Stimulated activated CD8-positive, alpha-beta memory T cell treated with anti-CD3 and anti-CD28 coated beads, Interleukin-7, amount 100 ng/mL, for 48 hours (primary cell): ENCODE measurements around the gene LRRC8E.
"Not testable (repeated sequence)": the region's sequence is repeated elsewhere in the genome, so short reads cannot be mapped to it uniquely, and the experiment has no call there.

Experiments used
- DNase-seq, 2 donors: peaks; one replicate each; pipeline ENCODE4 v3.0.0-alpha.2; 2020; ENCODE audit warnings: low read depth in 1 of 2; ENCODE audit errors: extremely low read depth in 1 of 2

The LRRC8E gene

GRCh38 chr19:7907122-7907521 lies 18.8 kb downstream of the LRRC8E start:
- DNase-seq = no peak

GRCh38 chr19:7907544-7907943 lies 19.2 kb downstream of the LRRC8E start:
- no peak for DNase-seq

- DNase-seq = no peak
These were observed 19.9 kb downstream of the LRRC8E start for GRCh38 chr19:7908078-7908699.

- no peak for DNase-seq
These were observed 20.6 kb downstream of the LRRC8E start for GRCh38 chr19:7908742-7909461.

GRCh38 chr19:7909471-7910067 lies 21.3 kb downstream of the LRRC8E start:
- DNase-seq = no peak

- no peak for DNase-seq
These were observed 22.2 kb downstream of the LRRC8E start for GRCh38 chr19:7910321-7911161.

- DNase-seq = no peak
These were observed 23.3 kb downstream of the LRRC8E start for GRCh38 chr19:7911508-7912143.

GRCh38 chr19:7912144-7912696 lies 23.9 kb downstream of the LRRC8E start:
- no peak for DNase-seq

- no peak for DNase-seq
These were observed 24.6 kb downstream of the LRRC8E start for GRCh38 chr19:7912697-7913564.

- DNase-seq = no peak
These were observed 25.3 kb downstream of the LRRC8E start for GRCh38 chr19:7913652-7914051.

- DNase-seq = no peak
These were observed 25.8 kb downstream of the LRRC8E start for GRCh38 chr19:7914099-7914498.

GRCh38 chr19:7914598-7915045 lies 26.3 kb downstream of the LRRC8E start, which contains the start of gene TGFBR3L:
TSS of gene TGFBR3L (plus strand) at chr19:7914830.
- no peak for DNase-seq

GRCh38 chr19:7915250-7916102 lies 27.2 kb downstream of the LRRC8E start:
- DNase-seq = no peak

GRCh38 chr19:7916103-7916954 lies 28.0 kb downstream of the LRRC8E start:
- peak in 1 of 2 donors; percentile 33 for DNase-seq

- DNase-seq = no peak
These were observed 28.6 kb downstream of the LRRC8E start for GRCh38 chr19:7916955-7917266.

- no peak for DNase-seq
These were observed 29.2 kb downstream of the LRRC8E start for GRCh38 chr19:7917267-7918061.

- DNase-seq = not testable (repeated sequence)
These were observed 29.8 kb downstream of the LRRC8E start for GRCh38 chr19:7918062-7918614.
